Neural progenitor cell (in vitro differentiated cells): ENCODE measurements around the gene RPL5. TPM values are rescaled to one million over a fixed set of nuclear protein-coding genes. Genes with fewer than 3 reads are reported as not detected.
A peak's percentile ranks its signal among the peaks of the same experiment; 100 is the strongest.

Experiments used
- DNase-seq: peaks from one replicate; pipeline ENCODE4 v3.0.0-alpha.2; 2016; ENCODE audit warnings: low spot score
- H2AFZ ChIP-seq: fragments of 200-600 bp; sonication (generic); replicated peaks from 2 replicates; pipeline ENCODE4 v1.6.1; 2016; ENCODE audit warnings: antibody characterized with exemption
- H3F3A ChIP-seq: fragments of 200-600 bp; sonication (generic); 2 replicates; pipeline ENCODE4 v1.6.1; 2016; ENCODE audit warnings: antibody characterized with exemption, low read depth
- H3K27ac ChIP-seq: fragments of 200-600 bp; sonication (generic); 2 replicates; pipeline ENCODE4 v1.5.1; 2016; ENCODE audit warnings: mild to moderate bottlenecking
- H3K27me3 ChIP-seq: fragments of 200-600 bp; sonication (generic); 2 replicates; pipeline ENCODE4 v1.6.1; 2016; ENCODE audit warnings: mild to moderate bottlenecking, moderate library complexity
- H3K36me3 ChIP-seq: fragments of 200-600 bp; sonication (generic); 2 replicates; pipeline ENCODE4 v1.5.1; 2016
- H3K4me1 ChIP-seq: fragments of 200-600 bp; sonication (generic); 2 replicates; pipeline ENCODE4 v1.6.1; 2016; ENCODE audit warnings: mixed run types
- H3K4me2 ChIP-seq: fragments of 200-600 bp; sonication (generic); 2 replicates; pipeline ENCODE4 v1.6.1; 2016
- H3K4me3 ChIP-seq: fragments of 200-600 bp; sonication (generic); 2 replicates; pipeline ENCODE4 v1.5.1; 2016
- H3K79me2 ChIP-seq: fragments of 200-600 bp; sonication (generic); 2 replicates; pipeline ENCODE4 v1.6.1; 2016; ENCODE audit warnings: low read depth
- H3K9ac ChIP-seq: fragments of 200-600 bp; sonication (generic); 2 replicates; pipeline ENCODE4 v1.6.1; 2016
- H3K9me3 ChIP-seq: fragments of 200-600 bp; sonication (generic); 2 replicates; pipeline ENCODE4 v1.5.1; 2016; ENCODE audit warnings: low read depth
- H4K20me1 ChIP-seq: fragments of 200-600 bp; sonication (generic); 2 replicates; pipeline ENCODE4 v1.6.1; 2016; ENCODE audit warnings: low read depth
- H3K27ac Mint-ChIP-seq: 3 replicates; pipeline ENCODE4 v1.8.0; 2021; ENCODE audit warnings: mixed read lengths
- H3K27me3 Mint-ChIP-seq: 2 replicates; pipeline ENCODE4 v1.8.0; 2022; ENCODE audit warnings: low read depth, mild to moderate bottlenecking, inconsistent platforms, moderate library complexity, mixed read lengths; ENCODE audit not compliant: insufficient read depth
- H3K36me3 Mint-ChIP-seq: 3 replicates; pipeline ENCODE4 v1.8.0; 2021; ENCODE audit warnings: mixed read lengths
- H3K4me1 Mint-ChIP-seq: 3 replicates; pipeline ENCODE4 v1.8.0; 2021; ENCODE audit warnings: mixed read lengths
- H3K4me3 Mint-ChIP-seq: 3 replicates; pipeline ENCODE4 v1.8.0; 2021; ENCODE audit warnings: mild to moderate bottlenecking, moderate library complexity, mixed read lengths
- H3K9me3 Mint-ChIP-seq: 3 replicates; pipeline ENCODE4 v1.8.0; 2020; ENCODE audit warnings: mixed read lengths
- EZH2 ChIP-seq: fragments of 200-600 bp; sonication (generic); IDR thresholded peaks from 2 replicates; pipeline ENCODE4 v1.6.1; 2017; ENCODE audit warnings: antibody characterized with exemption, mild to moderate bottlenecking, moderate library complexity
- EZH2phosphoT487 ChIP-seq: fragments of 200-600 bp; sonication (generic); IDR thresholded peaks from 2 replicates; pipeline ENCODE4 v1.6.1; 2017; ENCODE audit warnings: antibody characterized with exemption
- total RNA-seq: library from RNA; depleted of rRNA; stranded (reverse); fragments of >200 nt; gene quantifications from 2 replicates; pipeline ENCODE4 v1.2.3, GENCODE V29; 2015; ENCODE audit warnings: low replicate concordance
- TF ChIP-seq, protein P1 (sequence below): fragments of 200-600 bp; sonication (generic); IDR thresholded peaks from 2 replicates; pipeline ENCODE4 v1.5.1; 2017; ENCODE audit warnings: antibody characterized with exemption, mild to moderate bottlenecking

Gene RPL5
- total RNA-seq, 1 donor from 2014 or later: 3,732 TPM

DNA sequence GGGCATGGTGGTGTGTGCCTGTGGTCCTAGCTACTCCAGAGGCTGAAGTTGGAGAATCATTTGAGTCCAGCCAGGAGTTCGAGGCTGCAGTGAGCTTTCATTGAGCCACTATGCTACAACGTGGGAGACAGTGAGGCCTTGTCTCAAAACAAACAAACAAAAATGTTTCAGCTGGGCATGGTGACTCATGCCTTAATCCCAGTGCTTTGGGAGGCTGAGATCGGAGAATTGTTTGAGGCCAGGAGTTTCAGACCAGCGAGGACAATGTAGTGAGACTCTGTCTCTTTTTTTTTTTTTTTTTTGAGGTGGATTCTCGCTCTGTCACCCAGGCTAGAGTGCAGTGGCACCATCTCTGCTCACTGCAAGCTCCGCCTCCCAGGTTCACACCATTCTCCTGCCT, 5.0 kb upstream of the RPL5 start:
- no peaks in the 10 kb centered on the region for H3K36me3 Mint-ChIP-seq
- peak overlapping the region; percentile 57 for H2AFZ ChIP-seq
- H3K9me3 ChIP-seq: no peaks in the 10 kb centered on the region
- DNase-seq: no peak
- no peaks in the 10 kb centered on the region for H3K27me3 ChIP-seq
- no peaks in the 10 kb centered on the region for H4K20me1 ChIP-seq
- H3K36me3 ChIP-seq: no peaks in the 10 kb centered on the region
- peaks cover 4% of the 10 kb centered on the region for H3K27me3 Mint-ChIP-seq
- H3K27ac Mint-ChIP-seq: no peak overlapping the region
- H3K79me2 ChIP-seq: peaks cover under 1% of the 10 kb centered on the region
- no peaks in the 10 kb centered on the region for H3F3A ChIP-seq
- H3K4me3 ChIP-seq: no peak overlapping the region
- no peak overlapping the region for H3K9ac ChIP-seq
- no peak overlapping the region for H3K4me3 Mint-ChIP-seq
- TF ChIP-seq, protein P1, sequence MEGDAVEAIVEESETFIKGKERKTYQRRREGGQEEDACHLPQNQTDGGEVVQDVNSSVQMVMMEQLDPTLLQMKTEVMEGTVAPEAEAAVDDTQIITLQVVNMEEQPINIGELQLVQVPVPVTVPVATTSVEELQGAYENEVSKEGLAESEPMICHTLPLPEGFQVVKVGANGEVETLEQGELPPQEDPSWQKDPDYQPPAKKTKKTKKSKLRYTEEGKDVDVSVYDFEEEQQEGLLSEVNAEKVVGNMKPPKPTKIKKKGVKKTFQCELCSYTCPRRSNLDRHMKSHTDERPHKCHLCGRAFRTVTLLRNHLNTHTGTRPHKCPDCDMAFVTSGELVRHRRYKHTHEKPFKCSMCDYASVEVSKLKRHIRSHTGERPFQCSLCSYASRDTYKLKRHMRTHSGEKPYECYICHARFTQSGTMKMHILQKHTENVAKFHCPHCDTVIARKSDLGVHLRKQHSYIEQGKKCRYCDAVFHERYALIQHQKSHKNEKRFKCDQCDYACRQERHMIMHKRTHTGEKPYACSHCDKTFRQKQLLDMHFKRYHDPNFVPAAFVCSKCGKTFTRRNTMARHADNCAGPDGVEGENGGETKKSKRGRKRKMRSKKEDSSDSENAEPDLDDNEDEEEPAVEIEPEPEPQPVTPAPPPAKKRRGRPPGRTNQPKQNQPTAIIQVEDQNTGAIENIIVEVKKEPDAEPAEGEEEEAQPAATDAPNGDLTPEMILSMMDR: no peak
- TF ChIP-seq EZH2: no peak
- TF ChIP-seq EZH2phosphoT487: no peak
- no peaks in the 10 kb centered on the region for H3K4me1 ChIP-seq
- H3K27ac ChIP-seq: no peak overlapping the region
- no peak overlapping the region for H3K4me2 ChIP-seq
- peaks cover 3% of the 10 kb centered on the region for H3K4me1 Mint-ChIP-seq
- H3K9me3 Mint-ChIP-seq: no peaks in the 10 kb centered on the region

DNA sequence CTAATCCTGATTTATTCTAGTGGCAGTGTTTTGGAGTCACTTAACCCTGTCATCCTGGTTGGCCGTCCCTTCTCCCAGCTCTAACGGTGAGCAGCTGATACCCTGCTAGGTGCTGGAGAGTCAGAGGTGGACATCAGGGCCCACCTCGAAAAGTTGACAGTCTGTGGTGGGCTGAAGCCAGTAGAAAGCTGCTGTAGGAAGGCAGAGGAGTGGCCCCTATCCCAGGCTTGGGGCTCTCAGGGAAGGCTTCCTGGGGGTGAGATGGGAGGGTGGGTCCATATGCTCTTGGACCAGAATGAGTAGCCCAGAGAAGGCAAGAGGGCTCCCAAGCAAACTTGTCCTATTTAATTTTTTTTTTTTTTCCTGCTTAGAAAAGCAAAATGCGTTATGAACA, 475 bp upstream of the RPL5 start:
- H3K9me3 ChIP-seq: no peaks in the 10 kb centered on the region
- H3K27me3 ChIP-seq: no peaks in the 10 kb centered on the region
- H3K9ac ChIP-seq: no peak overlapping the region
- Mint-ChIP-seq H3K27ac (peak overlapping the region; percentile 99), H3K27me3 (peaks cover 5% of the 10 kb centered on the region), H3K9me3 (no peaks in the 10 kb centered on the region), H3K36me3 (peaks cover 23% of the 10 kb centered on the region), H3K4me1 (peaks cover 29% of the 10 kb centered on the region), H3K4me3 (peak overlapping the region; percentile 100)
- H2AFZ ChIP-seq: peak overlapping the region; percentile 88
- H3K4me3 ChIP-seq: peak overlapping the region; percentile 88
- peaks cover 41% of the 10 kb centered on the region for H4K20me1 ChIP-seq
- DNase-seq: peak; percentile 4
- no peak overlapping the region for H3K27ac ChIP-seq
- peaks cover 27% of the 10 kb centered on the region for H3K36me3 ChIP-seq
- peaks cover 21% of the 10 kb centered on the region for H3K4me1 ChIP-seq
- TF ChIP-seq, protein P1: no peak
- no peak for TF ChIP-seq EZH2phosphoT487
- TF ChIP-seq EZH2: no peak
- H3F3A ChIP-seq: peaks cover 24% of the 10 kb centered on the region
- peaks cover 46% of the 10 kb centered on the region for H3K79me2 ChIP-seq
- H3K4me2 ChIP-seq: peak overlapping the region; percentile 44

DNA sequence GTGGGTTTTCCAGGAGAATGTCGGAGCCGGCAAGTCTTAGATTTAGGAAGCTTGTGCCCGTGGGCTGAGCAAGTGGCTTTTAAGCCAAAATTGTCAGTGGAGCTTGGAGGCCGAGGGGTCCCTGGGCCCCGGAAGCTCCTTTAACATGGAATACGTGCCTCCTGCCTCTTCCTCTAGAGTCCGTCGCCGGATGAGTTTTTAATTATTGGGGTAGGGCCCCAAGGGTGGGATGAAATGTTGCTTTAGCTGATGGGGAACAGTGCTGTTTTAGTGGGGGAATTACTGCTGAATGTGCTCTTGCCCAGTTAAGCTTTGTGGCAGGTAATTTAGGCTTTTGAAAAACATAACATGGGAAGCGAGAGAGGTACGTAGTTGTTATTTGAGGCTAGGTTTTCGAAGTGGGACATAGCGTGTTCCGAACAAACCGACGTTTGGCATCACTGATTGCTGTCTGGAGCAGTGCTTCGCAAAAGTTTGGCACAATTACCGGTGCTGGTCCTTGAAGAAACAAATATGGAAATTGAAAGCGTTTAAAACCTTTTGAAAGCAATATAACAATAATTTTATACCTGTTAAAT, 786 bp downstream of the RPL5 start:
- peak overlapping the region; percentile 99 for H3K27ac Mint-ChIP-seq
- peaks cover 5% of the 10 kb centered on the region for H3K27me3 Mint-ChIP-seq
- Histone ChIP-seq H3K27me3 (no peaks in the 10 kb centered on the region), H3F3A (peaks cover 36% of the 10 kb centered on the region), H4K20me1 (peaks cover 54% of the 10 kb centered on the region), H3K4me2 (peak overlapping the region; percentile 98), H3K9me3 (no peaks in the 10 kb centered on the region), H3K9ac (peak overlapping the region; percentile 98), H3K36me3 (peaks cover 39% of the 10 kb centered on the region), H3K4me3 (peak overlapping the region; percentile 88), H3K79me2 (peaks cover 58% of the 10 kb centered on the region), H3K4me1 (peaks cover 21% of the 10 kb centered on the region), H3K27ac (peak overlapping the region; percentile 87), H2AFZ (no peak overlapping the region)
- H3K9me3 Mint-ChIP-seq: no peaks in the 10 kb centered on the region
- H3K4me3 Mint-ChIP-seq: peak overlapping the region; percentile 100
- H3K36me3 Mint-ChIP-seq: peaks cover 28% of the 10 kb centered on the region
- DNase-seq: no peak
- peaks cover 29% of the 10 kb centered on the region for H3K4me1 Mint-ChIP-seq
- TF ChIP-seq, protein P1: no peak
- no peak for TF ChIP-seq EZH2
- TF ChIP-seq EZH2phosphoT487: no peak
